Endothelial cell (in vitro differentiated cells): Measurements from ENCODE around the gene RNF123. TPM values are rescaled to one million over a fixed set of nuclear protein-coding genes. Genes with fewer than 3 reads are reported as not detected.

Experiments used
- DNase-seq: peaks from one replicate; pipeline ENCODE4 v3.0.0; 2021; ENCODE audit warnings: low spot score
- H3K27ac Mint-ChIP-seq: one replicate; pipeline ENCODE4 v1.8.0; 2021; ENCODE audit warnings: mixed read lengths, inconsistent platforms; ENCODE audit not compliant: unreplicated experiment
- H3K27me3 Mint-ChIP-seq: one replicate; pipeline ENCODE4 v1.8.0; 2021; ENCODE audit warnings: mild to moderate bottlenecking, moderate library complexity, mixed read lengths, inconsistent platforms; ENCODE audit not compliant: unreplicated experiment
- H3K36me3 Mint-ChIP-seq: one replicate; pipeline ENCODE4 v1.8.0; 2021; ENCODE audit warnings: mild to moderate bottlenecking, low read depth, mixed read lengths, inconsistent platforms; ENCODE audit not compliant: unreplicated experiment
- H3K4me1 Mint-ChIP-seq: one replicate; pipeline ENCODE4 v1.8.0; 2021; ENCODE audit warnings: mild to moderate bottlenecking, mixed read lengths, inconsistent platforms; ENCODE audit not compliant: unreplicated experiment
- H3K4me3 Mint-ChIP-seq: one replicate; pipeline ENCODE4 v1.8.0; 2021; ENCODE audit warnings: mild to moderate bottlenecking, mixed read lengths, inconsistent platforms; ENCODE audit not compliant: unreplicated experiment
- H3K9me3 Mint-ChIP-seq: one replicate; pipeline ENCODE4 v1.8.0; 2021; ENCODE audit warnings: mixed read lengths, inconsistent platforms; ENCODE audit not compliant: unreplicated experiment
- CTCF ChIP-seq: fragments of 200-600 bp; sonication (generic); IDR thresholded peaks from one replicate; pipeline ENCODE4 v1.5.0; 2021; ENCODE audit warnings: antibody characterized with exemption; ENCODE audit not compliant: unreplicated experiment
- total RNA-seq: library from RNA; stranded (reverse); fragmentation: NEBNext Ultra II Directional; extraction: Animal tissue kit (Norgen Biotek cat#: 25700); gene quantifications from one replicate; pipeline ENCODE4 v1.2.1, GENCODE V29; 2021; ENCODE audit not compliant: unreplicated experiment

The RNF123 gene
- total RNA-seq, 1 donor from 2014 or later, result 42.3 TPM

- H3K36me3 Mint-ChIP-seq, result peaks cover 7% of the 10 kb centered on the region
- H3K4me1 Mint-ChIP-seq, result peaks cover 26% of the 10 kb centered on the region
- peak; percentile 71 for DNase-seq
- H3K27me3 Mint-ChIP-seq, result peaks cover 9% of the 10 kb centered on the region
- H3K4me3 Mint-ChIP-seq, result no peak overlapping the region
- peak; percentile 79 for TF ChIP-seq CTCF
- H3K9me3 Mint-ChIP-seq, result no peaks in the 10 kb centered on the region
- H3K27ac Mint-ChIP-seq, result peak overlapping the region; percentile 74
Observed at GRCh38 chr3:49703443-49703927, 14.1 kb downstream of the RNF123 start.

GRCh38 chr3:49703956-49704355, 14.6 kb downstream of the RNF123 start:
- no peak for DNase-seq
- peak overlapping the region; percentile 74 for H3K27ac Mint-ChIP-seq

GRCh38 chr3:49704629-49705028, 15.3 kb downstream of the RNF123 start:
- H3K27ac Mint-ChIP-seq, result peak overlapping the region; percentile 74
- TF ChIP-seq CTCF, result no peak
- peaks cover 26% of the 10 kb centered on the region for H3K4me1 Mint-ChIP-seq
- H3K4me3 Mint-ChIP-seq, result no peak overlapping the region
- no peaks in the 10 kb centered on the region for H3K9me3 Mint-ChIP-seq
- DNase-seq, result no peak
- peaks cover 9% of the 10 kb centered on the region for H3K27me3 Mint-ChIP-seq
- H3K36me3 Mint-ChIP-seq, result peaks cover 7% of the 10 kb centered on the region

More at GRCh38 chr3:49703956-49704355, 14.6 kb downstream of the RNF123 start:
- Mint-ChIP-seq H3K4me3 (peak overlapping the region; percentile 51), H3K36me3 (peaks cover 7% of the 10 kb centered on the region), H3K9me3 (no peaks in the 10 kb centered on the region), H3K27me3 (peaks cover 9% of the 10 kb centered on the region), H3K4me1 (peaks cover 26% of the 10 kb centered on the region)
- TF ChIP-seq CTCF, result no peak

- peaks cover 26% of the 10 kb centered on the region for H3K4me1 Mint-ChIP-seq
- H3K36me3 Mint-ChIP-seq, result peaks cover 7% of the 10 kb centered on the region
- no peak overlapping the region for H3K4me3 Mint-ChIP-seq
- no peaks in the 10 kb centered on the region for H3K9me3 Mint-ChIP-seq
- H3K27me3 Mint-ChIP-seq, result peaks cover 9% of the 10 kb centered on the region
- H3K27ac Mint-ChIP-seq, result no peak overlapping the region
- TF ChIP-seq CTCF, result no peak
- no peak for DNase-seq
Observed at GRCh38 chr3:49705390-49705960, 16.1 kb downstream of the RNF123 start.

GRCh38 chr3:49706456-49707112, 17.2 kb downstream of the RNF123 start:
- DNase-seq, result no peak
- peaks cover 26% of the 10 kb centered on the region for H3K4me1 Mint-ChIP-seq
- no peak overlapping the region for H3K4me3 Mint-ChIP-seq
- peaks cover 9% of the 10 kb centered on the region for H3K27me3 Mint-ChIP-seq
- H3K9me3 Mint-ChIP-seq, result no peaks in the 10 kb centered on the region
- H3K27ac Mint-ChIP-seq, result no peak overlapping the region
- TF ChIP-seq CTCF, result no peak
- H3K36me3 Mint-ChIP-seq, result peaks cover 7% of the 10 kb centered on the region
